Sigmoid colon (tissue), 7 donors: ENCODE measurements around the gene APCDD1. TPM values are rescaled to one million over a fixed set of nuclear protein-coding genes. Genes with fewer than 3 reads are reported as not detected.
"Not testable (repeated sequence)": the region's sequence is repeated elsewhere in the genome, so short reads cannot be mapped to it uniquely, and the experiment has no call there.

Experiments used
- DNase-seq: peaks from one replicate; pipeline ENCODE4 v3.0.0-alpha.2; 2019
- H3K27ac ChIP-seq, 4 donors: fragments of 200-600 bp; sonication (generic); one replicate each; pipeline ENCODE4 v1.5.1; 2016 to 2019; ENCODE audit warnings: mild to moderate bottlenecking in 1 of 4
- H3K27me3 ChIP-seq, 3 donors: fragments of 200-600 bp; sonication (generic); one replicate each; pipeline ENCODE4 v1.5.1; 2019; ENCODE audit warnings: mild to moderate bottlenecking in 1 of 3
- H3K36me3 ChIP-seq, 4 donors: fragments of 200-600 bp; sonication (generic); one replicate each; pipeline ENCODE4 v1.5.1; 2016 to 2019
- H3K4me1 ChIP-seq, 4 donors: fragments of 200-600 bp; sonication (generic); one replicate each; pipeline ENCODE4 v1.5.1; 2017 to 2019
- H3K4me3 ChIP-seq, 4 donors: fragments of 200-600 bp; sonication (generic); one replicate each; pipeline ENCODE4 v1.5.1; 2017 to 2019; ENCODE audit warnings: mild to moderate bottlenecking in 2 of 4, moderate library complexity in 1 of 4
- H3K9me3 ChIP-seq, 4 donors: fragments of 200-600 bp in 3 of 4; sonication (generic) in 3 of 4; one replicate each; pipeline versions ENCODE4 v1.5.1 to v1.6.1; 2013 to 2019
- EP300 ChIP-seq, 4 donors: sonication (generic); formaldehyde crosslinking; IDR thresholded peaks; one replicate each; pipeline ENCODE4 v1.6.1; 2017; ENCODE audit warnings: antibody characterized with exemption in 4 of 4
- POLR2A ChIP-seq, 2 donors: fragments of 450-650 bp; IDR thresholded peaks; one replicate each; pipeline ENCODE4 v1.6.1; 2016; ENCODE audit warnings: antibody characterized with exemption in 2 of 2, mild to moderate bottlenecking in 2 of 2, moderate library complexity in 2 of 2
- POLR2AphosphoS5 ChIP-seq, 4 donors: sonication (generic); formaldehyde crosslinking; IDR thresholded peaks; one replicate each; pipeline ENCODE4 v1.6.1; 2017; ENCODE audit warnings: antibody characterized with exemption in 4 of 4
- WGBS, 2 donors: extraction: QIAGEN DNeasy Blood & Tissue Kit; methylation state at CpG; one replicate each; pipeline ENCODE4 v1.1.7; 2013; 5-methylcytosine and 5-hydroxymethylcytosine counted together
- intact Hi-C: fragments of 100-400 bp; cut with DNase I; formaldehyde crosslinking; loops from one replicate; pipeline ENCODE4 v1.15.1; 2023
- polyA plus RNA-seq, 3 donors: library from polyadenylated mRNA; stranded (reverse); fragments of 200-250 nt; gene quantifications; one replicate each; pipeline ENCODE4 v1.2.3, GENCODE V29; 2013
- total RNA-seq, 4 donors: library from RNA; depleted of rRNA; stranded (reverse); fragments of >200 nt; gene quantifications; one replicate each; pipeline ENCODE4 v1.1.0, GENCODE V29; 2016
- TF ChIP-seq, protein P1 (sequence below), 4 experiments: fragments of 450-650 bp in 3 of 4; fragments of 200-600 bp in 1 of 4; IDR thresholded peaks; one replicate each; pipeline ENCODE4 v1.5.1; 2016 to 2019; ENCODE audit warnings: antibody characterized with exemption in 4 of 4, mild to moderate bottlenecking in 3 of 4, moderate library complexity in 2 of 4
- donor health status: healthy with polysubstance abuse.
- donor health status: Bipolar disorder and iron deficiency.
- donor health status: healthy.

Gene APCDD1
- total and polyA plus RNA-seq, 7 donors, result 2.8 to 42.1 (median 12.9) TPM

DNA sequence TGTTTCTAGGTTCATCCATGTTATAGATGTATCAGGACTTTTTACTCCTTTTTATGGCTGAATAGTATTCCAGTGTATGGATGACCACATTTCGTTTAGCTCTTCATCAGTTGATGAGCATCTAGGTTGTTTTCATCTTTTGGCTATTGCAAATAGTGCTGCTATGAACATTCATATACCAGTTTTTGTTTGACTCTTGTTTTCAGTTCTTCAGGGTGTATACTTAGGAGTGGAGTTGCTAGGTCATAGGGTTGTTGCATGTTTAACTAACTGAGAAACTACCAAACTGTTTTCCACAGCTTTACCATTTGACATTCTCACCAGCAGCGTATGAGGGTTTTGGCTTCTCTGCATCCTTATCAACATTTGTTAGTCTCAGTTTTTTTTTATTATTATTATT, 45.6 kb downstream of the APCDD1 start:
- 44 to 71% methylated on average over 2 of the region's 2 CpGs for WGBS, 2 donors
- no peak for DNase-seq
- H3K4me3 ChIP-seq, result no peak overlapping the region
- H3K27me3 ChIP-seq, result no peaks in the 10 kb centered on the region
- H3K9me3 ChIP-seq, result peaks cover 0 to 7% (median 3%) of the 10 kb centered on the region in 4 donors
- no peak for TF ChIP-seq POLR2A (IDR thresholded peaks at IDR 0.05)
- no peak for TF ChIP-seq POLR2AphosphoS5 (IDR thresholded peaks at IDR 0.05)
- no peaks in the 10 kb centered on the region for H3K36me3 ChIP-seq
- no peak overlapping the region for H3K27ac ChIP-seq
- intact Hi-C loops, result no loop called here
- no peaks in the 10 kb centered on the region for H3K4me1 ChIP-seq

DNA sequence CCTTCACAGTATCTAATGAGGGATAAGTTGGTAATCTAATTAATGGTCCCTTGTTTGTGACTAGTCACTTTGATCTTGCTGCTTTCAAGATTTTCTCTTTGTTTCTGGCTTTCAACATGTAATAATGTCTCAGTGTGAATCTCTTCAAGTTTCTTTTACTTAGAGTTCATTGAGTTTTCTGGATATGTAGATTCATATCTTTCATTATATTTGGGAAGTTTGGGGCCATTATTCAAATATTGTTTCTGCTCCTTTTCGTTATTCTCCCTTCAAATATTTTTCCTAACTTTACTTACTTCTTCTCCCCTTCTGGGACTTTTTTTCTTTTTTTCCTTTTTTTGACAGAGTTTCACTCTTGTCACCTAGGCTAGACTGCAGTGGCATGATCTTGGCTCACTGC, 50.3 kb downstream of the APCDD1 start:
- DNase-seq, result no peak
- 85% methylated on average over 1 of the region's 1 CpG for WGBS, 2 donors
- TF ChIP-seq POLR2A (IDR thresholded peaks at IDR 0.05), result no peak

DNA sequence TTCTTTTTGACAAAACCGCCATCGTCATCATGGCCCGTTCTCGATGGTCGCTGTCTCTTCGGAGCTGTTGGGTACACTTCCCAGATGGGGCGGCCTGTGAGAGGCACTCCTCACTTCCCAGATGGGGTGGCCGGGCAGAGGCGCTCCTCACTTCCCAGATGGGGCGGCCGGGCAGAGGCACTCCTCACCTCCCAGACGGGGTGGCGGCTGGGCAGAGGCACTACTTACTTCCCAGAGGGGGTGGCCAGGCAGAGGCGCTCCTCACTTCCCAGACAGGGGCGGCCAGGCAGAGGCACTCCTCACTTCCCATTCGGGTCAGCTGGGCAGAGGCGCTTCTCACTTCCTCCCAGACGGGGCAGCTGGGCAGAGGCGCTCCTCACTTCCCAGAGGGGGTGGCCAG, 51.5 kb downstream of the APCDD1 start:
- peaks cover 0 to 10% (median 4%) of the 10 kb centered on the region in 4 donors for H3K9me3 ChIP-seq
- WGBS, 2 donors, result 88 to 93% methylated on average over 19 of the region's 19 CpGs
- H3K4me3 ChIP-seq, H3K4me1 ChIP-seq, DNase-seq, H3K27ac ChIP-seq, H3K36me3 ChIP-seq, intact Hi-C loops, H3K27me3 ChIP-seq: not testable (repeated sequence)

More for the DNA sequence above, 50.3 kb downstream of the APCDD1 start:
- Histone ChIP-seq H3K4me3 (no peak overlapping the region), H3K27me3 (no peaks in the 10 kb centered on the region), H3K9me3 (peaks cover 0 to 10% (median 4%) of the 10 kb centered on the region in 4 donors), H3K27ac (no peak overlapping the region), H3K4me1 (no peaks in the 10 kb centered on the region), H3K36me3 (no peaks in the 10 kb centered on the region)
- intact Hi-C loops, result no loop called here

DNA sequence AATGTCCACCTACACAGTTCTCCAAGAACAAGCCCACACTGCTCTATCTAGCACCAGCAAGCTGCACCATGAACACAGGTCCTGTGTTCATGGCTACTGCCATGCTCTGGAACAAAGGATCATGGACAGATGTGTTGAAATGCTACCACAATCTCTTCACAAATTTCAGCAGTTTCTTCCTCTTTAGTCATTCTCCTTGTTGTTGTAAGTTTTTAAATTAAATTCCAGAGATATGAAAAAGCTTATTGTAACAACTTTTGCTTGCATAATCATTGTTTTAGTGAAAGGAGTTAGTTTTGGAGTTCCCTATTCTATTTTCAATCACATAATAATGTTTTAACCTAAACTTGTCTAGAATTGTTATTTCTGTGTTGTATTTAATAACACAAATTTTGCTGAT, 54.2 kb downstream of the APCDD1 start:
- TF ChIP-seq EP300 (IDR thresholded peaks at IDR 0.05) (no peak), POLR2AphosphoS5 (IDR thresholded peaks at IDR 0.05) (no peak), POLR2A (IDR thresholded peaks at IDR 0.05) (no peak)
- TF ChIP-seq, protein P1, sequence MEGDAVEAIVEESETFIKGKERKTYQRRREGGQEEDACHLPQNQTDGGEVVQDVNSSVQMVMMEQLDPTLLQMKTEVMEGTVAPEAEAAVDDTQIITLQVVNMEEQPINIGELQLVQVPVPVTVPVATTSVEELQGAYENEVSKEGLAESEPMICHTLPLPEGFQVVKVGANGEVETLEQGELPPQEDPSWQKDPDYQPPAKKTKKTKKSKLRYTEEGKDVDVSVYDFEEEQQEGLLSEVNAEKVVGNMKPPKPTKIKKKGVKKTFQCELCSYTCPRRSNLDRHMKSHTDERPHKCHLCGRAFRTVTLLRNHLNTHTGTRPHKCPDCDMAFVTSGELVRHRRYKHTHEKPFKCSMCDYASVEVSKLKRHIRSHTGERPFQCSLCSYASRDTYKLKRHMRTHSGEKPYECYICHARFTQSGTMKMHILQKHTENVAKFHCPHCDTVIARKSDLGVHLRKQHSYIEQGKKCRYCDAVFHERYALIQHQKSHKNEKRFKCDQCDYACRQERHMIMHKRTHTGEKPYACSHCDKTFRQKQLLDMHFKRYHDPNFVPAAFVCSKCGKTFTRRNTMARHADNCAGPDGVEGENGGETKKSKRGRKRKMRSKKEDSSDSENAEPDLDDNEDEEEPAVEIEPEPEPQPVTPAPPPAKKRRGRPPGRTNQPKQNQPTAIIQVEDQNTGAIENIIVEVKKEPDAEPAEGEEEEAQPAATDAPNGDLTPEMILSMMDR (IDR thresholded peaks at IDR 0.05), result no peak
- Histone ChIP-seq H3K27ac (no peak overlapping the region), H3K27me3 (no peaks in the 10 kb centered on the region), H3K36me3 (no peaks in the 10 kb centered on the region), H3K4me3 (no peak overlapping the region), H3K4me1 (peaks cover 0 to 9% (median 4%) of the 10 kb centered on the region in 4 donors), H3K9me3 (peaks cover 0 to 10% (median 4%) of the 10 kb centered on the region in 4 donors)
- intact Hi-C loops, result no loop called here
- DNase-seq, result no peak

DNA sequence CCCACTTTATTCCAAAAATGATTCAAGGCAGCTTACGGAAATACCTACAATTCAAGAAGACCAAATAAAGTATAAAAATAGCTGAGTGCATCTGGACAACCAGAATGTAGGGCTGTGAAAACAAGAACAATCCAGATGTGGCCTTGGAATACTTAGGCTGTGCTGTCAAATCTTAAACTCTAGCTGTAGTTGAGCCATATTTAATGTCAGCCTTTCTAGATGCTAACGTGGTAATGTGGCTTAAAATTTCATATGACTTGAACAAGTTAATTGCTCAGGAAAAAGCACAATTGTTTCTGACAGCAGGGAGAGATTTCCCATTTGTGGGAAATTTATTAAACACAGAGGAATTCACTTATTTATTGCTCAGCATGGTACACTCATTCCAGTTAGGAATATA, 56.8 kb downstream of the APCDD1 start:
- Histone ChIP-seq H3K36me3 (no peaks in the 10 kb centered on the region), H3K9me3 (peaks cover 0 to 5% (median 0%) of the 10 kb centered on the region in 4 donors), H3K27ac (no peak overlapping the region), H3K4me3 (no peak overlapping the region), H3K4me1 (peaks cover 0 to 14% (median 5%) of the 10 kb centered on the region in 4 donors), H3K27me3 (no peaks in the 10 kb centered on the region)
- TF ChIP-seq, protein P1 (IDR thresholded peaks at IDR 0.05), result no peak
- no peak for TF ChIP-seq POLR2A (IDR thresholded peaks at IDR 0.05)
- no peak for TF ChIP-seq EP300 (IDR thresholded peaks at IDR 0.05)
- no peak for TF ChIP-seq POLR2AphosphoS5 (IDR thresholded peaks at IDR 0.05)
- intact Hi-C loops, result no loop called here
- DNase-seq, result no peak
- 73 to 83% methylated on average over 2 of the region's 2 CpGs for WGBS, 2 donors

DNA sequence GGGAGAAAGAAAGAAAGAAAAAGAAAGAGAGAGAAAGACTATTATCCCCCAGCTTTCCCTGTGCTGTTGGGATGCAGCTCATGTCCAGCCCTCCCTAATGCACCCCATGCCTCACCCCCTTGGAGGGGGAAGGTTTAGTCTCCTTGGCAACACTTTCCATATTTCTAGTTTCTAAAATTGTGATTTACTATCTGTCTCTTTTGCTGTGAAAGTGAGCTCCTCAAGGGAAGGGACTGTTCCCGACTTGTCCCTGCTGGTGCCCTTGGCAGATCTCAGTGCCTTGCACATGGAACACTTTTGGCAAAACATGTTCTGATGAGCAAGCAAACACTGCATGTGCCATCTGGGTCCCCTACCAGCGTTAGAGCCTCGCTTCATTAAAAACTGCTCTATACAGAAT, 59.6 kb downstream of the APCDD1 start:
- Histone ChIP-seq H3K4me3 (no peak overlapping the region), H3K9me3 (no peaks in the 10 kb centered on the region), H3K36me3 (no peaks in the 10 kb centered on the region), H3K27me3 (no peaks in the 10 kb centered on the region), H3K4me1 (peaks cover 0 to 24% (median 12%) of the 10 kb centered on the region in 4 donors), H3K27ac (peak overlapping the region in 3 of 4 donors; percentile 5 to 36 (median 27))
- WGBS, 2 donors, result 77 to 79% methylated on average over 3 of the region's 3 CpGs
- TF ChIP-seq POLR2A (IDR thresholded peaks at IDR 0.05) (no peak), POLR2AphosphoS5 (IDR thresholded peaks at IDR 0.05) (peak in 2 of 4 donors; percentile 32 to 40)
- intact Hi-C loops, result no loop called here
- no peak for DNase-seq

DNA sequence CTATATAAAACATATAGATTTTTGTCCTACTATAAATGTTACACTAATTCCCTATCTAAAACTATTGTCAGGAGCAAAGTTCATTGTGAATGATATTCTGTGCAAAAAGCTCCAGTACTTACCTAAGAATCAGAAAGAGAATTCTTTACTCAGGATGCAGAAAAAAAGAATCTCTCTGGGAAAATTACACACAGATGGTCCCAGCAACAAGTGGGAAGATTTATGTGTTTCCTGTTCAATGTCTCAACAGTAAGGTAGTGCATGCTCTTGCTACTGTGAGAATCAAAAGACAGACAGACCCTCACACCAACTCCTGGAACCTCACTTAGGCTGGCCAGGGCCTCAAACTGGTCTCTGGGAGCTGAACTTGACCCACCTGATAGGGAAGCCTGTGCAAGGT, 60.2 kb downstream of the APCDD1 start:
- TF ChIP-seq EP300 (IDR thresholded peaks at IDR 0.05) (no peak), POLR2AphosphoS5 (IDR thresholded peaks at IDR 0.05) (no peak), POLR2A (IDR thresholded peaks at IDR 0.05) (no peak)
- TF ChIP-seq, protein P1 (IDR thresholded peaks at IDR 0.05), result no peak
- H3K9me3 ChIP-seq, result no peaks in the 10 kb centered on the region
- DNase-seq, result no peak
- peak overlapping the region in 1 of 4 donors; percentile 20 for H3K27ac ChIP-seq
- intact Hi-C loops, result no loop called here
- H3K4me1 ChIP-seq, result peaks cover 0 to 30% (median 17%) of the 10 kb centered on the region in 4 donors
- no peak overlapping the region for H3K4me3 ChIP-seq
- no peaks in the 10 kb centered on the region for H3K36me3 ChIP-seq
- no peaks in the 10 kb centered on the region for H3K27me3 ChIP-seq
